GM12878 (cell line): ENCODE results near the gene ARHGEF11. TPM values are rescaled to one million over a fixed set of nuclear protein-coding genes. Genes with fewer than 3 reads are reported as not detected.

Experiments used
- ATAC-seq: fragments of 200-7000 bp; cut with Tn5 transposase; 3 replicates; pipeline ENCODE4 v1.9.1; 2020; ENCODE audit warnings: mild to moderate bottlenecking, moderate library complexity
- BruUV-seq: library from RNA; stranded (reverse); fragments of 400-500 nt; replicated peaks from 2 replicates; lab custom pipeline; 2021; lab: Mats Ljungman, UMichigan
- CTCF ChIA-PET: fragments of 300-600 bp; sonication (Branson Sonifier 250); formaldehyde crosslinking; extraction: SDS; loops from one replicate; lab custom pipeline; 2021; ENCODE audit warnings: inconsistent platforms; lab: Yijun Ruan, JAX
- POLR2A ChIA-PET: fragments of 350-600 bp; formaldehyde crosslinking; extraction: SDS; loops from one replicate; lab custom pipeline; 2021; ENCODE audit warnings: inconsistent platforms; lab: Charles Lee
- RAD21 ChIA-PET: fragments of 300-600 bp; sonication (Branson Sonifier 250); formaldehyde crosslinking; loops from one replicate; lab custom pipeline; 2023; ENCODE audit warnings: antibody characterized with exemption; ENCODE audit not compliant: unreplicated experiment; lab: Charles Lee
- SMC1A ChIA-PET: fragments of 300-600 bp; sonication (Branson Sonifier 250); formaldehyde crosslinking; loops from one replicate; lab custom pipeline; 2023; ENCODE audit not compliant: unreplicated experiment, uncharacterized antibody; lab: Charles Lee
- DNase-seq: peaks from one replicate; pipeline ENCODE4 v3.0.0-alpha.2; 2011; ENCODE audit warnings: low read depth, low spot score
- FAIRE-seq: peaks from 3 replicates; lab custom pipeline; 2011; peaks lifted over from hg19 to GRCh38; lab: Jason Lieb, UNC
- H2AFZ ChIP-seq: 2 replicates; pipeline ENCODE4 v1.6.0; 2011; ENCODE audit warnings: low read depth, low read length, control low read depth; ENCODE audit not compliant: control insufficient read depth
- H3K27ac ChIP-seq: 2 replicates; pipeline ENCODE4 v1.5.1; 2011; ENCODE audit warnings: control low read depth; ENCODE audit not compliant: control insufficient read depth, insufficient read depth
- H3K27me3 ChIP-seq, 2 experiments: replicated peaks in 1 of 2; 2 replicates each; pipeline versions ENCODE4 v1.6.0 to v1.6.1; 2011; ENCODE audit warnings: low read length in 1 of 2; ENCODE audit not compliant: control insufficient read depth in 2 of 2, insufficient read depth in 2 of 2
- H3K36me3 ChIP-seq, 2 experiments: 2 replicates each; pipeline ENCODE4 v1.5.1; 2011; ENCODE audit warnings: low read length in 1 of 2; ENCODE audit not compliant: control insufficient read depth in 2 of 2, insufficient read depth in 2 of 2
- H3K4me1 ChIP-seq: 2 replicates; pipeline ENCODE4 v1.6.1; 2011; ENCODE audit warnings: mild to moderate bottlenecking, low read length, moderate library complexity, mixed read lengths; ENCODE audit not compliant: control insufficient read depth, insufficient read depth
- H3K4me2 ChIP-seq: 2 replicates; pipeline ENCODE4 v1.6.0; 2011; ENCODE audit warnings: control low read depth; ENCODE audit not compliant: control insufficient read depth, insufficient read depth
- H3K4me3 ChIP-seq: fragments of 200-600 bp; sonication (generic); 2 replicates; pipeline ENCODE4 v1.5.1; 2016
- H3K79me2 ChIP-seq: 2 replicates; pipeline ENCODE4 v1.6.0; 2011; ENCODE audit warnings: low read length; ENCODE audit not compliant: control insufficient read depth, insufficient read depth
- H3K9ac ChIP-seq: 2 replicates; pipeline ENCODE4 v1.8.0; 2011; ENCODE audit warnings: low read length, control low read depth, mixed read lengths; ENCODE audit not compliant: control insufficient read depth, insufficient read depth
- H3K9me3 ChIP-seq: replicated peaks from 3 replicates; pipeline ENCODE4 v1.5.1; 2011; ENCODE audit warnings: mild to moderate bottlenecking, low read length; ENCODE audit not compliant: control insufficient read depth, insufficient read depth
- H4K20me1 ChIP-seq: 2 replicates; pipeline ENCODE4 v1.6.0; 2011; ENCODE audit not compliant: control insufficient read depth, insufficient read depth
- BCL11A ChIP-seq: IDR thresholded peaks from 2 replicates; pipeline ENCODE4 v1.6.1; 2011; ENCODE audit warnings: low read depth, low read length
- BHLHE40 ChIP-seq, 2 experiments: fragments of 450-650 bp in 1 of 2; IDR thresholded peaks; 2 replicates each; pipeline ENCODE4 v1.6.1; 2011 to 2017; ENCODE audit warnings: low read depth in 2 of 2, borderline replicate concordance in 1 of 2, improper control_type of control experiment in 1 of 2, low read length in 1 of 2, mild to moderate bottlenecking in 1 of 2
- CEBPZ ChIP-seq: fragments of 150-350 bp; IDR thresholded peaks from 2 replicates; pipeline ENCODE4 v1.6.1; 2016; ENCODE audit warnings: low read depth, low read length
- EGR1 ChIP-seq, 2 experiments: IDR thresholded peaks; 1 replicate in 1 of 2; 2 replicates in 1 of 2; pipeline ENCODE4 v1.6.1; 2011 to 2012; ENCODE audit warnings: low read depth in 2 of 2, low read length in 2 of 2, borderline replicate concordance in 1 of 2, mild to moderate bottlenecking in 1 of 2, moderate library complexity in 1 of 2
- HDAC6 ChIP-seq: fragments of 200-600 bp; sonication (generic); IDR thresholded peaks from one replicate; pipeline ENCODE4 v1.8.0; 2017; ENCODE audit warnings: antibody characterized with exemption; ENCODE audit not compliant: unreplicated experiment
- JUND ChIP-seq: IDR thresholded peaks from 2 replicates; pipeline ENCODE4 v1.6.1; 2012; ENCODE audit warnings: low read depth, mild to moderate bottlenecking, low read length, improper control_type of control experiment, moderate library complexity
- MTA3 ChIP-seq: IDR thresholded peaks from 2 replicates; pipeline ENCODE4 v1.6.1; 2012; ENCODE audit warnings: low read length, inconsistent platforms, borderline replicate concordance
- MXI1 ChIP-seq: fragments of 150-350 bp; IDR thresholded peaks from 2 replicates; pipeline ENCODE4 v1.6.1; 2011; ENCODE audit warnings: low read depth, mild to moderate bottlenecking, inconsistent platforms, low read length, improper control_type of control experiment
- MYC ChIP-seq: IDR thresholded peaks from 2 replicates; pipeline ENCODE4 v1.6.1; 2011; ENCODE audit warnings: mild to moderate bottlenecking, low read length, moderate library complexity, inconsistent platforms; ENCODE audit not compliant: insufficient read depth, insufficient replicate concordance, insufficient read length, severe bottlenecking
- PAX8 ChIP-seq: fragments of 450-650 bp; IDR thresholded peaks from 2 replicates; pipeline ENCODE4 v1.6.1; 2017; ENCODE audit warnings: mild to moderate bottlenecking, moderate library complexity
- RBBP5 ChIP-seq: fragments of 200-600 bp; sonication (generic); conservative IDR thresholded peaks from 2 replicates; pipeline ENCODE4 v1.6.1; 2016
- SMARCA5 ChIP-seq: fragments of 450-650 bp; IDR thresholded peaks from 2 replicates; pipeline ENCODE4 v1.6.1; 2017; ENCODE audit warnings: mild to moderate bottlenecking
- SRF ChIP-seq, 2 experiments: IDR thresholded peaks; 2 replicates each; pipeline ENCODE4 v1.6.1; 2011; ENCODE audit warnings: low read depth in 2 of 2, low read length in 2 of 2, mild to moderate bottlenecking in 1 of 2, moderate library complexity in 1 of 2
- TCF12 ChIP-seq: IDR thresholded peaks from 2 replicates; pipeline ENCODE4 v1.6.1; 2011; ENCODE audit warnings: low read depth, mild to moderate bottlenecking, low read length
- TCF3 ChIP-seq: IDR thresholded peaks from 2 replicates; pipeline ENCODE4 v1.6.1; 2012; ENCODE audit warnings: low read depth, mild to moderate bottlenecking, low read length, borderline replicate concordance; ENCODE audit not compliant: insufficient read depth
- ZNF384 ChIP-seq: IDR thresholded peaks from 2 replicates; pipeline ENCODE4 v1.6.1; 2012; ENCODE audit warnings: low read depth, mild to moderate bottlenecking, low read length, improper control_type of control experiment, borderline replicate concordance
- WGBS: methylation state at CpG from one replicate; pipeline ENCODE4 v1.1.6; 2016; ENCODE audit warnings: low lambda C conversion rate; ENCODE audit not compliant: insufficient replicate concordance, insufficient coverage; ENCODE audit errors: missing lambda C conversion rate; 5-methylcytosine and 5-hydroxymethylcytosine counted together
- in situ Hi-C: fragments of 300-500 bp; cut with MboI; formaldehyde crosslinking; loops from 9 replicates; pipeline ENCODE4 v1.14.3; 2018; ENCODE audit warnings: mixed read lengths
- intact Hi-C: fragments of 100-400 bp; cut with micrococcal nuclease; formaldehyde crosslinking; loops from one replicate; pipeline ENCODE4 v1.14.2; 2022; ENCODE audit not compliant: unreplicated experiment
- polyA plus RNA-seq, 11 experiments: library from polyadenylated mRNA; depleted of rRNA in 4 of 11; unstranded in 6 of 11; stranded (reverse) in 5 of 11; fragments of >200 nt; fragmentation: Nextera tagmentation in 4 of 11; fragmentation: Illumina TruSeq in 1 of 11; extraction: Ambion mirVana in 4 of 11; extraction: Trizol in 1 of 11; gene quantifications; 1 replicate in 1 of 11; 2 replicates in 10 of 11; pipeline versions ENCODE4 v1.2.1 to v1.2.3, GENCODE V29; 2011 to 2016; ENCODE audit warnings: inconsistent platforms in 2 of 11, missing spikeins in 2 of 11, low read depth in 1 of 11
- total RNA-seq, 4 experiments: library from RNA; depleted of rRNA in 3 of 4; stranded (reverse); fragments of >200 nt in 3 of 4; fragmentation: Illumina TruSeq in 1 of 4; extraction: Trizol in 1 of 4; gene quantifications; 2 replicates each; pipeline versions ENCODE4 v1.2.1 to v1.2.3, GENCODE V29; 2013 to 2021
- TF ChIP-seq, protein P1 (sequence below): fragments of 450-650 bp; IDR thresholded peaks from 2 replicates; pipeline ENCODE4 v1.6.1; 2017; ENCODE audit warnings: low read depth, mild to moderate bottlenecking, moderate library complexity
- TF ChIP-seq, protein P2 (sequence below): fragments of 450-650 bp; IDR thresholded peaks from 2 replicates; pipeline ENCODE4 v1.6.1; 2014; ENCODE audit warnings: mild to moderate bottlenecking

ARHGEF11 gene
- total and polyA plus RNA-seq, 10 of the 15 experiments (the other 5 are each of a cell fraction or from before 2014, with no cell fraction given), result 0.05 to 12.7 (median 1.8) TPM

- ATAC-seq, result no peak
- H4K20me1 ChIP-seq, result no peaks in the 10 kb centered on the region; the same call in 1 of the 2 replicates
- CTCF ChIA-PET, result interaction anchor here (1.4 kb wide), 1 partner anchor 10 kb away, joined by 3 read pairs; no protein-coding TSS in a partner anchor
- no peak for TF ChIP-seq TCF3
- no peak for TF ChIP-seq SMARCA5
- no peak for TF ChIP-seq MXI1
- TF ChIP-seq, protein P1, sequence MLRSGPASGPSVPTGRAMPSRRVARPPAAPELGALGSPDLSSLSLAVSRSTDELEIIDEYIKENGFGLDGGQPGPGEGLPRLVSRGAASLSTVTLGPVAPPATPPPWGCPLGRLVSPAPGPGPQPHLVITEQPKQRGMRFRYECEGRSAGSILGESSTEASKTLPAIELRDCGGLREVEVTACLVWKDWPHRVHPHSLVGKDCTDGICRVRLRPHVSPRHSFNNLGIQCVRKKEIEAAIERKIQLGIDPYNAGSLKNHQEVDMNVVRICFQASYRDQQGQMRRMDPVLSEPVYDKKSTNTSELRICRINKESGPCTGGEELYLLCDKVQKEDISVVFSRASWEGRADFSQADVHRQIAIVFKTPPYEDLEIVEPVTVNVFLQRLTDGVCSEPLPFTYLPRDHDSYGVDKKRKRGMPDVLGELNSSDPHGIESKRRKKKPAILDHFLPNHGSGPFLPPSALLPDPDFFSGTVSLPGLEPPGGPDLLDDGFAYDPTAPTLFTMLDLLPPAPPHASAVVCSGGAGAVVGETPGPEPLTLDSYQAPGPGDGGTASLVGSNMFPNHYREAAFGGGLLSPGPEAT, result no peak
- TF ChIP-seq EGR1 (IDR thresholded peaks at IDR 0.05; ENCODE audit: borderline replicate concordance in 1 of 2, low read depth in 2 of 2, low read length in 2 of 2), result no peak
- TF ChIP-seq SRF (IDR thresholded peaks at IDR 0.05; ENCODE audit: low read depth in 2 of 2, low read length in 2 of 2), result no peak
- TF ChIP-seq, protein P2, sequence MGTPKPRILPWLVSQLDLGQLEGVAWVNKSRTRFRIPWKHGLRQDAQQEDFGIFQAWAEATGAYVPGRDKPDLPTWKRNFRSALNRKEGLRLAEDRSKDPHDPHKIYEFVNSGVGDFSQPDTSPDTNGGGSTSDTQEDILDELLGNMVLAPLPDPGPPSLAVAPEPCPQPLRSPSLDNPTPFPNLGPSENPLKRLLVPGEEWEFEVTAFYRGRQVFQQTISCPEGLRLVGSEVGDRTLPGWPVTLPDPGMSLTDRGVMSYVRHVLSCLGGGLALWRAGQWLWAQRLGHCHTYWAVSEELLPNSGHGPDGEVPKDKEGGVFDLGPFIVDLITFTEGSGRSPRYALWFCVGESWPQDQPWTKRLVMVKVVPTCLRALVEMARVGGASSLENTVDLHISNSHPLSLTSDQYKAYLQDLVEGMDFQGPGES, result no peak
- no peak for TF ChIP-seq PAX8
- TF ChIP-seq CEBPZ, result no peak
- TF ChIP-seq MTA3, result no peak
- no peak for TF ChIP-seq BHLHE40 (IDR thresholded peaks at IDR 0.05; ENCODE audit: borderline replicate concordance in 1 of 2, low read depth in 2 of 2, low read length in 1 of 2)
- TF ChIP-seq MYC, result no peak
- no peak for TF ChIP-seq ZNF384
- TF ChIP-seq HDAC6, result no peak
- TF ChIP-seq JUND, result no peak
- no peak for TF ChIP-seq TCF12
- no peak for TF ChIP-seq RBBP5
- TF ChIP-seq BCL11A, result no peak
- SMC1A ChIA-PET, result interaction anchor here (1.1 to 1.5 kb wide), 2 partner anchors 36 to 40 kb away, joined by 3 read pairs; no protein-coding TSS in a partner anchor
- H3K4me1 ChIP-seq, result no peaks in the 10 kb centered on the region
- in situ Hi-C loops (no loop called here), intact Hi-C loops (no loop called here)
- no peak for DNase-seq
- no peak overlapping the region for H3K4me2 ChIP-seq
- H3K9me3 ChIP-seq, result no peaks in the 10 kb centered on the region
- no TSS peak for BruUV-seq
- H3K79me2 ChIP-seq, result no peaks in the 10 kb centered on the region
- no peak for FAIRE-seq
- no peaks in the 10 kb centered on the region for H3K36me3 ChIP-seq
- H3K9ac ChIP-seq, result no peak overlapping the region
- 3% methylated on average over 4 of the region's 4 CpGs for WGBS
- H2AFZ ChIP-seq, result no peak overlapping the region
- H3K27me3 ChIP-seq, result no peaks in the 10 kb centered on the region
- H3K27ac ChIP-seq, result no peak overlapping the region
- POLR2A ChIA-PET, result interaction anchor here (0.6 to 0.7 kb wide), 2 partner anchors 40 to 232 kb away, joined by 3 read pairs; no protein-coding TSS in a partner anchor
- H3K4me3 ChIP-seq, result no peak overlapping the region
- RAD21 ChIA-PET, result interaction anchor here (0.9 kb wide), 1 partner anchor 84 kb away, joined by 4 read pairs; no protein-coding TSS in a partner anchor
These were observed 41.2 kb downstream of the ARHGEF11 start for GRCh38 chr1:157004327-157004726.
